ENCODE data around the gene TSPAN9.

DNA sequence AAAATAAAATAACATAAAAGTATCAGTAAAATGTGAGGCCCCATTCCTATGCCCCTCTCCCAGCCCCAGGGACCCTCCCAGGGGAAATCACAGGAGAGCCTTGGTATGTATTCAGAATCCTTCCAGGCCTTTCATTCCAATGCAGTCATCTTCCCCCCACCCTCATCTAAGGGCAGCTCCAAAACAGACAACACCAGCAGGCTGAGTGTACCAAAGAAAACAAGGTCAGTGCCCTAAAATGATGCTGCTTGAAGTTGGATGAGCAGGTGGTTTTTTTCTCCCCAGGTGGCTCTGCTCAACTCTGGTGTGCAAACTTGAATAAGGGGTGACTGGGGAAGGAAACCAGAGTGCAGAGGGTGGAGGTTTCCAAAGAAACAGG is 56.2 kb downstream of the TSPAN9 start:
- TF ChIP-seq, protein P1, sequence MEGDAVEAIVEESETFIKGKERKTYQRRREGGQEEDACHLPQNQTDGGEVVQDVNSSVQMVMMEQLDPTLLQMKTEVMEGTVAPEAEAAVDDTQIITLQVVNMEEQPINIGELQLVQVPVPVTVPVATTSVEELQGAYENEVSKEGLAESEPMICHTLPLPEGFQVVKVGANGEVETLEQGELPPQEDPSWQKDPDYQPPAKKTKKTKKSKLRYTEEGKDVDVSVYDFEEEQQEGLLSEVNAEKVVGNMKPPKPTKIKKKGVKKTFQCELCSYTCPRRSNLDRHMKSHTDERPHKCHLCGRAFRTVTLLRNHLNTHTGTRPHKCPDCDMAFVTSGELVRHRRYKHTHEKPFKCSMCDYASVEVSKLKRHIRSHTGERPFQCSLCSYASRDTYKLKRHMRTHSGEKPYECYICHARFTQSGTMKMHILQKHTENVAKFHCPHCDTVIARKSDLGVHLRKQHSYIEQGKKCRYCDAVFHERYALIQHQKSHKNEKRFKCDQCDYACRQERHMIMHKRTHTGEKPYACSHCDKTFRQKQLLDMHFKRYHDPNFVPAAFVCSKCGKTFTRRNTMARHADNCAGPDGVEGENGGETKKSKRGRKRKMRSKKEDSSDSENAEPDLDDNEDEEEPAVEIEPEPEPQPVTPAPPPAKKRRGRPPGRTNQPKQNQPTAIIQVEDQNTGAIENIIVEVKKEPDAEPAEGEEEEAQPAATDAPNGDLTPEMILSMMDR (IDR thresholded peaks at IDR 0.05; ENCODE audit: low read length), result no peak
- TF ChIP-seq EZH2 (IDR thresholded peaks at IDR 0.05; ENCODE audit: borderline replicate concordance, low read length), result no peak

Data from OCI-LY1 (cell line).